KMS-11 (cell line): Measurements from ENCODE around the gene ADAMTSL2.

Experiments
- H2AFZ ChIP-seq: fragments of 200-600 bp; sonication (generic); 2 replicates; pipeline ENCODE4 v1.6.1; 2016; ENCODE audit warnings: antibody characterized with exemption, mixed run types, low read depth
- H3K27ac ChIP-seq: fragments of 200-600 bp; sonication (generic); 2 replicates; pipeline ENCODE4 v1.6.1; 2016; ENCODE audit warnings: mild to moderate bottlenecking, mixed run types
- H3K27me3 ChIP-seq: fragments of 200-600 bp; sonication (generic); 2 replicates; pipeline ENCODE4 v1.6.1; 2017; ENCODE audit warnings: mild to moderate bottlenecking, low read depth, mixed run types, moderate library complexity; ENCODE audit not compliant: insufficient read depth
- H3K36me3 ChIP-seq: fragments of 200-600 bp; sonication (generic); 2 replicates; pipeline ENCODE4 v1.6.1; 2017; ENCODE audit warnings: mild to moderate bottlenecking, mixed run types; ENCODE audit not compliant: insufficient read depth
- H3K4me1 ChIP-seq: fragments of 200-600 bp; sonication (generic); 2 replicates; pipeline ENCODE4 v1.6.1; 2016; ENCODE audit warnings: mild to moderate bottlenecking, low read depth, mixed run types; ENCODE audit not compliant: poor library complexity, severe bottlenecking
- H3K4me2 ChIP-seq: fragments of 200-600 bp; sonication (generic); 2 replicates; pipeline ENCODE4 v1.7.0; 2016; ENCODE audit warnings: mild to moderate bottlenecking, mixed run types
- H3K4me3 ChIP-seq: fragments of 200-600 bp; sonication (generic); IDR thresholded peaks from 2 replicates; pipeline ENCODE4 v1.6.1; 2017; ENCODE audit warnings: low read depth, low read length, mixed read lengths; ENCODE audit not compliant: insufficient read depth
- H3K79me2 ChIP-seq: fragments of 200-600 bp; sonication (generic); 2 replicates; pipeline ENCODE4 v1.6.1; 2016; ENCODE audit warnings: low read depth, mixed run types; ENCODE audit not compliant: insufficient read depth
- H3K9ac ChIP-seq: fragments of 200-600 bp; sonication (generic); 2 replicates; pipeline ENCODE4 v1.6.1; 2016; ENCODE audit warnings: mild to moderate bottlenecking, mixed run types
- H4K20me1 ChIP-seq: fragments of 200-600 bp; sonication (generic); 2 replicates; pipeline ENCODE4 v1.6.1; 2016; ENCODE audit warnings: mild to moderate bottlenecking, mixed run types; ENCODE audit not compliant: insufficient read depth
- CTCF ChIP-seq: fragments of 200-600 bp; sonication (generic); conservative IDR thresholded peaks from 2 replicates; pipeline ENCODE4 v1.6.1; 2017; ENCODE audit warnings: low read depth, mild to moderate bottlenecking, antibody characterized with exemption, low read length, moderate library complexity, mixed read lengths

ADAMTSL2 gene

GRCh38 chr9:133590231-133590855 lies 55.8 kb downstream of the ADAMTSL2 start:
- Histone ChIP-seq H3K27ac (no peak overlapping the region), H3K27me3 (peaks cover 24% of the 10 kb centered on the region), H3K79me2 (no peaks in the 10 kb centered on the region), H3K4me2 (no peak overlapping the region), H3K9ac (no peak overlapping the region), H3K36me3 (no peaks in the 10 kb centered on the region), H2AFZ (no peak overlapping the region), H4K20me1 (no peaks in the 10 kb centered on the region), H3K4me1 (no peaks in the 10 kb centered on the region), H3K4me3 (no peak overlapping the region)
- TF ChIP-seq CTCF, result no peak

GRCh38 chr9:133591116-133591910 lies 56.8 kb downstream of the ADAMTSL2 start:
- H3K4me3 ChIP-seq, result no peak overlapping the region
- no peak overlapping the region for H3K9ac ChIP-seq
- no peaks in the 10 kb centered on the region for H3K4me1 ChIP-seq
- H3K27ac ChIP-seq, result no peak overlapping the region
- peaks cover 26% of the 10 kb centered on the region for H3K27me3 ChIP-seq
- no peaks in the 10 kb centered on the region for H3K79me2 ChIP-seq
- no peaks in the 10 kb centered on the region for H3K36me3 ChIP-seq
- H2AFZ ChIP-seq, result no peak overlapping the region
- no peak overlapping the region for H3K4me2 ChIP-seq
- no peaks in the 10 kb centered on the region for H4K20me1 ChIP-seq
- TF ChIP-seq CTCF, result no peak

- no peak overlapping the region for H3K4me2 ChIP-seq
- H3K27ac ChIP-seq, result no peak overlapping the region
- no peak overlapping the region for H2AFZ ChIP-seq
- no peaks in the 10 kb centered on the region for H3K79me2 ChIP-seq
- H3K36me3 ChIP-seq, result no peaks in the 10 kb centered on the region
- H4K20me1 ChIP-seq, result no peaks in the 10 kb centered on the region
- no peak overlapping the region for H3K9ac ChIP-seq
- no peaks in the 10 kb centered on the region for H3K4me1 ChIP-seq
- no peak overlapping the region for H3K4me3 ChIP-seq
- no peak for TF ChIP-seq CTCF
- H3K27me3 ChIP-seq, result peaks cover 26% of the 10 kb centered on the region
Measured at GRCh38 chr9:133591985-133592384, 57.5 kb downstream of the ADAMTSL2 start.

- no peaks in the 10 kb centered on the region for H3K79me2 ChIP-seq
- no peak overlapping the region for H2AFZ ChIP-seq
- H3K27ac ChIP-seq, result no peak overlapping the region
- H3K9ac ChIP-seq, result no peak overlapping the region
- H3K27me3 ChIP-seq, result peaks cover 29% of the 10 kb centered on the region
- no peak for TF ChIP-seq CTCF
- H3K4me1 ChIP-seq, result no peaks in the 10 kb centered on the region
- H4K20me1 ChIP-seq, result no peaks in the 10 kb centered on the region
- no peak overlapping the region for H3K4me2 ChIP-seq
- no peak overlapping the region for H3K4me3 ChIP-seq
- H3K36me3 ChIP-seq, result no peaks in the 10 kb centered on the region
Measured at GRCh38 chr9:133592731-133593409, 58.4 kb downstream of the ADAMTSL2 start.
